Chondrocyte (in vitro differentiated cells): ENCODE data around the gene WRAP53. TPM values are rescaled to one million over a fixed set of nuclear protein-coding genes. Genes with fewer than 3 reads are reported as not detected.
A peak's percentile ranks its signal among the peaks of the same experiment; 100 is the strongest.

Experiments used
- DNase-seq: peaks from one replicate; pipeline ENCODE4 v3.0.0; 2021; ENCODE audit warnings: mixed read lengths, low spot score
- H3K27ac Mint-ChIP-seq: one replicate; pipeline ENCODE4 v1.8.0; 2021; ENCODE audit warnings: mild to moderate bottlenecking, moderate library complexity, mixed read lengths; ENCODE audit not compliant: unreplicated experiment
- H3K27me3 Mint-ChIP-seq: 2 replicates; pipeline ENCODE4 v1.8.0; 2021; ENCODE audit warnings: low read depth, mixed read lengths
- H3K36me3 Mint-ChIP-seq: 2 replicates; pipeline ENCODE4 v1.8.0; 2021; ENCODE audit warnings: low read depth, mixed read lengths
- H3K4me1 Mint-ChIP-seq: 2 replicates; pipeline ENCODE4 v1.8.0; 2021; ENCODE audit warnings: low read depth, mild to moderate bottlenecking, mixed read lengths
- H3K4me3 Mint-ChIP-seq: one replicate; pipeline ENCODE4 v1.8.0; 2021; ENCODE audit warnings: mild to moderate bottlenecking, moderate library complexity, mixed read lengths; ENCODE audit not compliant: unreplicated experiment
- H3K9me3 Mint-ChIP-seq: 2 replicates; pipeline ENCODE4 v1.8.0; 2021; ENCODE audit warnings: low read depth, mixed read lengths
- CTCF ChIP-seq: fragments of 200-600 bp; sonication (generic); IDR thresholded peaks from 2 replicates; pipeline ENCODE4 v1.5.0; 2021; ENCODE audit warnings: antibody characterized with exemption, mild to moderate bottlenecking, moderate library complexity
- total RNA-seq: library from RNA; stranded (reverse); gene quantifications from 3 replicates; pipeline ENCODE4 v1.2.1, GENCODE V29; 2021

Gene WRAP53
- total RNA-seq, 1 donor from 2014 or later: 7.1 TPM

GRCh38 chr17:7677388-7678067, 10.7 kb upstream of the WRAP53 start:
- no peak overlapping the region for H3K4me3 Mint-ChIP-seq
- H3K4me1 Mint-ChIP-seq: peaks cover 10% of the 10 kb centered on the region
- H3K9me3 Mint-ChIP-seq: peaks cover 9% of the 10 kb centered on the region
- no peak overlapping the region for H3K27ac Mint-ChIP-seq
- no peaks in the 10 kb centered on the region for H3K27me3 Mint-ChIP-seq
- TF ChIP-seq CTCF: no peak
- peaks cover 26% of the 10 kb centered on the region for H3K36me3 Mint-ChIP-seq
- no peak for DNase-seq

DNA sequence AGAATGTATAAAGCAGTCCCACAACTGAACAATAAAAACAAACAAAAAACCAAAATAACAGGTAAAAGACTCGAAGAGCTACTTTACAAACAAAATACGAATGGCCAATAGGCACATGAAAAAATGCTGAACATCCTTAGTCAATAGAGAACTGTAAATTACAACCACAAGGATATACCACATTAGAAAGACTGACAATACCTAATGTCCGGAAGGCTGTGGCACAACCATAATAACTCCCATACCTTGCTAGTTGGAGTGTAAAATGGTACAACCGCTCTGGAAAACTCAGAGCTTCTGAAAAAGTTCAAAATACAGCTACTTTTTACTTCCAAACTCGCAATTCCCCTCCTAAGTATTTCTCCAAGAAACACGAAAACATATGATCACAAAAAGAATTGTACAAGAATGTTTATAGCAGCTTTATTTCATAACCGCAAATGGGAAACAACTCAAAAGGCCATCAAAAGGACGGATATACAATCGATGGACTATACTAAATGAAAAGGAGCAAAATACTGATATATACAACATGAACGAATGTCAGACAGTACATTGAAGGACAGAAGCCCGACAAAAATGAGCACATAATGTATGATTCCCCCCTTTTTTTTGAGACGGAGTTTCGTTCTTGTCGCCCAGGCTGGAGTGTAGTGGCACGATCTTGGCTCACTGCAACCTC, 3.3 kb upstream of the WRAP53 start:
- peak overlapping the region; percentile 100 for H3K27ac Mint-ChIP-seq
- DNase-seq: no peak
- no peaks in the 10 kb centered on the region for H3K9me3 Mint-ChIP-seq
- no peak for TF ChIP-seq CTCF
- peaks cover 26% of the 10 kb centered on the region for H3K4me1 Mint-ChIP-seq
- peak overlapping the region; percentile 98 for H3K4me3 Mint-ChIP-seq
- no peaks in the 10 kb centered on the region for H3K36me3 Mint-ChIP-seq
- no peaks in the 10 kb centered on the region for H3K27me3 Mint-ChIP-seq

DNA sequence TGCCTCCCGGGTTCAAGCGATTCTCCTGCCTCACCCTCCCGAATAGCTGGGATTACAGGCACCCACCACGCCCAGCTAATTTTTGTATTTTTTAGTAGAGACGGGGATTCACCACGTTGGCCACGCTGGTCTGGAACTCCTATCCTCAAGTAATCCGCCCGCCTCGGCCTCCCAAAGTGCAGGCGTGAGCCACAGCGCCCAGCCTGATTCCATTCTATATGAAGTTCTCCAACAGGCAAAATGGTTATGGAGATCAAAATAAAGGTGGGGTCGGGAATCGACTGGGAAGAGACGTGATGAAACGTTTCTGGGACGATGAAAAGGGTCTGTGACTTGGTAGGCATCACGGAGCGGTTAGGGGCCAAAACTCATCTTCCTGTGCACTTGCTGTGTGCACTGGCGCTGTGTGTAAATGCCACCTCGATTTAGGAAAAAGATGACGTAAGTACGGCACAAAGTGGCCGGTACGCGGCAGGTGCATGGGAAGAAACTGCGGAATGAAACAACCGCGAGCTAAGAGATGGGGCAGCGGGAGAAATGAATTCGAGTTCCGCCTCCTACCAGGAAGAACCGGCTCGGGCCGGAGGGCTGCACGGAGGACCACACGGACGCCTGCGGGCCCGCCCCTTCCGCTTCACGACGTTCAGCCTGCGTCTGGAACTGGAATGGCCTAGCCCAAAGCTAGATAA, 2.6 kb upstream of the WRAP53 start:
- no peaks in the 10 kb centered on the region for H3K27me3 Mint-ChIP-seq
- DNase-seq: no peak
- H3K9me3 Mint-ChIP-seq: no peaks in the 10 kb centered on the region
- peaks cover 1% of the 10 kb centered on the region for H3K36me3 Mint-ChIP-seq
- no peak for TF ChIP-seq CTCF
- H3K4me1 Mint-ChIP-seq: peaks cover 26% of the 10 kb centered on the region
- peak overlapping the region; percentile 100 for H3K27ac Mint-ChIP-seq
- peak overlapping the region; percentile 98 for H3K4me3 Mint-ChIP-seq

DNA sequence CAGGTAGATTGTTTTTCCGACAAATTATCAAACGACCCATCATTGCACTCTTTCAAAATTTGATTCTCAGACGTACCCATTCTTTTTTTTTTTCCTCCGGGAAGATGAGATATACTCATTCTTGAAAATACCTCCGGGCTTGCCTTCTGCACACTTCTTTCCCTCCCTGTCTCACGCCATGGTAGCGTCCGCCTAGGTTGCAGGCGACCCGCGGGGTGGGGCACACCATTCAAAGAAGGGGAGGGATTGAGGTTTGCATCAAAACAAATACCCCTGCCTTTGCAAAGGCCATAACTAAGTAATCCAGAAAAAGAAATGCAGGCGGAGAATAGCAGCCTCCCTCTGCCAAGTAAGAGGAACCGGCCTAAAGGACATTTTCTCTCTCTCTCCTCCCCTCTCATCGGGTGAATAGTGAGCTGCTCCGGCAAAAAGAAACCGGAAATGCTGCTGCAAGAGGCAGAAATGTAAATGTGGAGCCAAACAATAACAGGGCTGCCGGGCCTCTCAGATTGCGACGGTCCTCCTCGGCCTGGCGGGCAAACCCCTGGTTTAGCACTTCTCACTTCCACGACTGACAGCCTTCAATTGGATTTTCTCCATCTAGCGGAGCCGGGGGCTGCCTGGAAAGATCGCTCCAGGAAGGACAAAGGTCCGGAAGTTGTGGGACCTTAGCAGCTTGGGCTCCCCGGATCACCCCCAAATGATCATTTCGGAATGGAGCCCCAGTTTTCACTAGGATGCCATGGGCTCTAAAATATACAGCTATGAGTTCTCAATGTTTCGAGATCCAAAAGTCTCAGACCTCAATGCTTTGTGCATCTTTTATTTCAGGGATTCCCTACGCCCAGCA, 1.8 kb upstream of the WRAP53 start:
- DNase-seq: no peak
- peaks cover 3% of the 10 kb centered on the region for H3K36me3 Mint-ChIP-seq
- H3K27ac Mint-ChIP-seq: peak overlapping the region; percentile 100
- H3K27me3 Mint-ChIP-seq: no peaks in the 10 kb centered on the region
- peaks cover 26% of the 10 kb centered on the region for H3K4me1 Mint-ChIP-seq
- no peaks in the 10 kb centered on the region for H3K9me3 Mint-ChIP-seq
- peak overlapping the region; percentile 98 for H3K4me3 Mint-ChIP-seq
- TF ChIP-seq CTCF: no peak
